Stimulated activated CD4-positive, alpha-beta T cell treated with anti-CD3 and anti-CD28 coated beads, Interleukin-12 subunit alpha, Interleukin-12 subunit beta, amount 100 ng/mL, for 24 hours (primary cell): ENCODE measurements around the gene DNAJC21.
"Not testable (repeated sequence)": the region's sequence is repeated elsewhere in the genome, so short reads cannot be mapped to it uniquely, and the experiment has no call there.

Experiments
- DNase-seq, 2 experiments: peaks; one replicate each; pipeline ENCODE4 v3.0.0-alpha.2; 2020; ENCODE audit warnings: low read depth in 2 of 2

The DNAJC21 gene

DNA sequence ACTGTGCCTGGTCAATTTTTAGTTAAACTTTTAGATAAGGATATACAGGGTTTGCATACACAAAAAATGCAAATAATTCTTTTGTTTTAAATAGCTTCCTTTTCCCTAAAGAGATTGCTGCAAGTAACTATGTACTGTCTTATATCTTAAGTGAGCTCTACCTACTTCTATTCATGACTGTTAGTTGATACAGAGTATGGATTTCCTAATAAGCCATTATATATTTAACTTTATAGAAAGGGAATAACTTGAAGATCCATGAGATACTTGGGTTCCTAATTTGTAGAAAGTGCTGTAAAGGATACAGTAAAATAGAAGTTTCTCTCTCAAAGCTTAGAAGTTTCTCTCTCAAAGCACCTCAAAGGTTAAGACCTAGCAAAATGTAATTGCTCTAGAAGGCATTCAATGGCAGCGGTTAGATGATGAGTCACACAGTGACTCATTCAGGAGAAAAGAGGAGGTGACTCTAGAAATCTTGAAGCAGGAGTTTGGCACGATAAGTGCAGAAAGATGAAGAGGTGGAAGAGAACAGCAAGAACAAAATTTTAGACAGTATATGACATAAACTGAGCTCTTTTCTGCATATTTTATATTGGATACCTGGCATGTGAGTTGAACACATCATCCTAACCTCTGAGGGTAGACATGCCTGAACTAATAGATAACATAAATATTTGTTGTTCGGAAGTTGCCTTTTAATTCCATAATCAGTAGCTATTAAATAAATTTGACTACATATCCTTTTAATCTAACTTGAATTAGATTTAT is 5.5 kb upstream of the DNAJC21 start:
- no peak for DNase-seq

DNA sequence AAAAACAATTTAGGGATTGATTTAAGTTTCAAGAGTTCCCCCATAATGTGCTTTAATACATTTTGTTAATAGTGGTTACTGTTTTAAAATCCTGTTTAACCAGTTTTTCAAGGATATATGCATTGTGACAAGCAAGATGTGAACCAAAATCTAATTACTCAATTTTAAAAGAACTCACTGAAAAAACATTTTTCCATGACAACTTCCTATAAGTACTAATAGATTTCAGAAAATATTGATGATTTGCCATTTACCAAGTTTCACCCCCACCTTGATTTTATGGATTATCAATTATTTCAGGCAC is 4.9 kb upstream of the DNAJC21 start:
- DNase-seq = no peak

DNA sequence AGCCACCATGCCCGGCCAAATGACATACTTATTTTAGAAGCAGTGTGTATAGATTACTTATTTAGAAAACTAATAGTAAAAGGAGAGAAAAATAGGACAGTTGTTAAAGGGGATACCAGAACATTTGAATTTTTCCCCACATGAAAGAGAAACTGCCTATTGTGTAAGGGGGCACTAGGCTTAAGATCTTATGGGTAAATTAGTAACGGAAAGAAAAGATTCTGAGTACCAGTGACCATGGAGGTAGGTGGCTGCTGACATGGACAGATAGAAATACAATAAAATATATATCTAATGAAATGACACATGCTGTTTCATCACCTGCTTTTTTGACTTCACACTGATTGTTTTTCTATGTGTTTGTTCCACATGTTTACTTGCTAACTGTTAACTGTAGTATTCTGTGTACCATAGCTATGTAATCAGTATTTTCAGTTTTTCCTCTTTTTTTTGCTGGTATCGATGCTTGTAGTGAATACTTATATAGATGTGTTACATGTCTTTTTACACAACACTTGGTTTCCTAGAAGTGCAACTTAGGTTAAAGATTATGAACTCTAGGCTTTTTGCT is 3.0 kb upstream of the DNAJC21 start:
- DNase-seq = no peak

DNA sequence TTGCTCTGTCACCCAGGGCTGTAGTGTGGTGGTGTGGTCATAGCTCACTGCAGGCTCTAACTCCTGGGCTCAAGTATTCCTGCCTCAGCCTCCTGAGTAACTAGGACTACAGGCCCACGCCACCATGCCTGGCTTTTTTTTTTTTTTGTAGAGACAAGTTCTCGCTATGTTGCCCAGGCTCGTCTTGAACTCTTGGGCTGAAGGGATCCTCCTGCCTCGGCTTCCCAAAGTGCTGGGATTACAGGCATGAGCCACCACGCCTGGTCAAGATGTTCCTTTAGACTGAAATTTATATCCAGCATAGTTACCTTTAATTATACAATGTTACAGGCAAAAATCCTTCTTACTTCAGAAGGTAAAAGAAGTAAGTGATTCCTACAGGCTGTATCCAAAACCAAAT is 1.6 kb upstream of the DNAJC21 start:
- DNase-seq = no peak

DNA sequence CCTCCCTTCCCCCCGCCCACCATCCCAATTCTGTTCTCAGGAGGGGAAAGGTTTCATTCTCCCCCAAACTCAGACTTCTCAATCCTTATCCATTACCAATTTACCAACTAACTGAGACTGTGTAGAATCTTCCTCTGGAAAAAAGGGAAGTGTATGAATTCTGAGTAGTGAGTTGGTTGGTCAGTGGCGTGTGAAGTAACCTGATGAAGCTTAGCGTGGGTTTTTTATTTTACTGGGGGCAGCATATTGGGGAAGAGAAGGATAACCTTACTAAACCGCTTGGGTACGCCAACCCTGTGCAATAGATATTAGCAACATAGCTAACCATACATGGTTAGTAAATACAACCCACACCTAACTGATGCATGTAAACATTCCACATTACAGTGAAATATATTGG is 1.1 kb upstream of the DNAJC21 start:
- no peak for DNase-seq

DNA sequence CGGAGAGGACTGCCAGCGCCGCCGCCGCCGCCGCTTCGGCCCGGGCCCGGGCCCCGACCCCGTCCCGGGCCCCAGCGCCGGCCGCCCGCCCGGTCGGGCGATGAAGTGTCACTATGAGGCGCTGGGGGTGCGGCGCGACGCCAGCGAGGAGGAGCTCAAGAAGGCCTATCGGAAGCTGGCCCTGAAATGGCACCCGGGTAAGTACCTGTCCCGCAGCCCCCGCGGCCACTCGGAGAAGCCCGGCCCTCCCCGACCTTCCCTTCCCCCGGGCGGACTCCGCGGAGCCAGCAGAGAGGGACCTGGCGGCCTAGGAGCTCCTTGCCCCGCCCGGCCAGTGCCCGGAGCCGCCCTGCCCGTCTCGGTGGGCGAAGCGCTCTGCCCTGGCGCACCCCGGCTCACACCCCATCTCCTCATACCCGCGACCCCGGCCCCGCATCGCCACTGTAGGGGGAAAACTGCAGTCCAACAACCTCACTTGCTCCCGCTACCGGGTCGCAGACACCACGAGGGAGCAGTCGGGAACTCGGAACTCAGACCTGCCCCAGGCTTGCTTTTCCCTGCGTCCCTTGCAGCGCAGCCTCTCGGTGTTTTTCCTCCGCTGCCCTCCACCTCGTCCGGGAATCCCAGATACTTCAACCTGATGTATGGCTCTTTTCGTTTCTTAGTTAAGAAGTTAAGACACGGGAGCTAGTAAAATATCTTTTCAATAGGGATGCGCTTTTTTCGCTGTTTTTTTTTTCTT is 532 bp downstream of the DNAJC21 start:
- DNase-seq = peak; percentile 49 to 62

DNA sequence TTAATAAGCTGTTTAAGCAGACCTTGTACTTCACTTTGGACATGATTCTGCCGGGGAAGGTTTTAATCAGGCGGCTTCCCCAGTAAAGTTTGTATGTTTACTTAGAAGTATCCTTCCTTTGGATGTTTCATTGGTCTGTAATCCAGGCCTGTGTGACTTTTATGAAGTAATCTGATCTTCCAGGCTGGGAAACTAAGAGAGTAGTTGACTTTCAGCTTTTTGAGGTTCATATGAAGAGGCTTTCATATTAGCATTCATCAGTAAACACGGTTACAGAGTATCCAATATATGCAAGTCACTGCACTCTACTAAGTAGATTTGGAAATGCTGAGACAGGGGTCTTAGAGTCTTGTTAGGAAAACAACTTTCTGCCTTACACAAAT is 1.1 kb downstream of the DNAJC21 start:
- no peak for DNase-seq

DNA sequence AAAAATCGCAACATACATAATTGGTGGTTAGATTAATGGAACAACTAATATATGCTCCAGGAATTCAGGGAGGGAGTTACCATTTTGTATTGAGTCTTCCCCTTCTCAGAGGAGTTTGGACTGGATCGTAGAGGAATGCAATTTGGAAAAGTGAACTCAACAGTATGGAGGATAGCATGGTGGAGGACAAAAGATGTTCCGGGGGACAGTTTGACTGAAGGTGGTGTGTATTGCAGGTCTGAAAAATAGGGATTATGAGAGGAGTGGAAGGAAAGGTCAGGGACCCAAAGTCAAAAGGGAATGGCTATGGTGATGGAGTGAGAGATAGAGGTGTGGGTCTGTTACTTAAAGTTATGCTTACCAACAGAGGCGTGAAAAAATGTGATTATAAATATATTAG is 1.5 kb downstream of the DNAJC21 start:
- no peak for DNase-seq

DNA sequence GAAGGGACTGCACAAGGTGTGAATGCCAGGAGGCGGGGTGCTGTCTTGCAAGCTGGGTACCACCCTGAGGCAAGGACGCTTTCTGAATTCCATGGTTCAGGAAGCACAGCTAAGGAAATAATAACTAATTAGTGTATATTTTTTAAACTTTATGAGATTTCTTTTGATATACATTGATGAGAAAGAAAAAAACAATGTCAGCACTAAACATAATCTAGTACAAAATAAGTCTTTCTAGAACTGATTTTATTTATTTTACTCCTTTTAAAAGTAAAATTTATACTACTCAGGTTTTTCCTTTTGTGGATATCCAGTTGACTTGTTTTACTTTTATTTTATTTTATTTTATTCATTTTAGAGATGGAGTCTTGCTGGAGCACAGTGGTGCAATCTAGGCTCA is 3.6 kb downstream of the DNAJC21 start:
- no peak for DNase-seq

DNA sequence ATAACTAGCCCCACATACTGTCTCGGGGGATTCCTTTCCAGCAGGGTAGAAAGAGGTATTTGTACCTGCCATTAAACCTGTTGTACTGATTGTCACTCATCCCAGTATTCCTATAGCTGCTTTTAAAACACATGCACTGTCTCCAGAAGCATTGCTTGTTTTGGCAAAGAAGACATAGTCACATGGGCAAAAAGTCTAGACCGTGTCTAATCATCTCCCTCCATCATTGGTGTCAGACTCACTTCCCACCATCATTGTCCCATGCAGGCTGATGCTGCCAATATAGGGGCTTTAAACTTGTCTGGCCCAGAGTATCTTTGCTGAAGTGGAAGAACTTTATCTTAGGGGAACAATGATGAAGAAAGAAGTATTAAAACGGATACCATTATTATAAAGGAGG is 12.6 kb downstream of the DNAJC21 start:
- no peak for DNase-seq

DNA sequence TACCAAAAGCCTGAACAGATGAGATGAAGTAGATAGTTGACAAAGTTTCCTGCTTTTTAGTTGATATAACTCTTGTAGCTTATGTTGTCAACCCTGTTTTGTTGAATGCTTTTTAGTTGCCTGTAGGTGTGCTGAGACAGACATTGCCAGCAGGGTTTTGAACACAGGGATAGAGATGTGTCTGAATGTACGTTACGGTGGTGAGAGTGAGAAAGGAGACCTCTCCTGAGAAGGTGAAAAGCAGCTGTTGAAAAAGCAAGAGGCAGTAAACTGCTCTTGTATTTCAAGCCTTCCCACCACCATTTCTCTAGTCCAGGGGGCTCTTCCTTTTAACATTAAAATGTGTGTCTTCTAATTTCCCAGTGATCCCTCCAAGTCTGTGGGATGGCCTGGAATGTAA is 14.7 kb downstream of the DNAJC21 start:
- DNase-seq = no peak

DNA sequence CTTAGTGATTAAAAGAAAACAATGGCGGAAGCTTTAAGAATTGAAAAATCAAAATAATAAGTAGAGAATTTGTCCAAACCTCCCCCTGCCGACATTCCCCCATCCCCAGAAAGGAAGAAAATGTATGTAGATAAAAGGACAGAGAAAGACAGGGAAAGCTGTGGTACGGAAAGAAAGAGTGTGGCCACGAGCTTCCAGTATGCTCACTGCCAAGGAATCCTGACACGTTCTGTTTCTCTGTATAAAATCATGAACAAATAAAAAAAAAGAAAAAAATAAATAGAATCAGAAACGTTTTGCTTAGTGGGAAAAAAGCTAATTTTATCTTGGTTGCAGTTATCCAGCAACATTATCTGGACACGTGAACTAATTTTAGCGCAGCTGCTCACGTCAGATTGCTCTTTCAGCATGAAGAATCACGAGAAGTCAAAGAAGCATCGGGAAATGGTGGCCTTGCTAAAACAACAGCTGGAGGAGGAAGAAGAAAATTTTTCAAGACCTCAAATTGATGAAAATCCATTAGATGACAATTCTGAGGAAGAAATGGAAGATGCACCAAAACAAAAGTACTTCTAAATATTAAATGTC is 15.2 kb downstream of the DNAJC21 start:
- no peak for DNase-seq

DNA sequence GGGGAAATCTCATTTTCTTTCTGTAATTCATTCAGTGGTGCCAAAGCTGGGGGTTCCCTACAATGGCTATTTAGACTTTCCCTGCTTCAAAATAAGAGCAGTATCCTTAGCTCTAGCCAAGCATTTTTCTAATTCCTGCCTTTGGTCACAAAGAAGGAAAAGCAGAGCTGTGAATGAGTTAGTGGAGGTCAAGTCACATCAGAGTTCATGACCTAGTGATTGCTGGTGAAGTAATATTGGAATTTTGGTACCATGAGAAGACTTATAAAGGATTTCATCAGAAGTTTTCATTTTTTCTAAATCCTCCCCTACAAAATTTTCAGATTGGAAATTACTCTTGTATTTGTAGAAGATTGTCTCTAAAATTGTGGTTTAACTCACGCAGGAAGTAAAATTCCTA is 28.0 kb downstream of the DNAJC21 start:
- no peak for DNase-seq

DNA sequence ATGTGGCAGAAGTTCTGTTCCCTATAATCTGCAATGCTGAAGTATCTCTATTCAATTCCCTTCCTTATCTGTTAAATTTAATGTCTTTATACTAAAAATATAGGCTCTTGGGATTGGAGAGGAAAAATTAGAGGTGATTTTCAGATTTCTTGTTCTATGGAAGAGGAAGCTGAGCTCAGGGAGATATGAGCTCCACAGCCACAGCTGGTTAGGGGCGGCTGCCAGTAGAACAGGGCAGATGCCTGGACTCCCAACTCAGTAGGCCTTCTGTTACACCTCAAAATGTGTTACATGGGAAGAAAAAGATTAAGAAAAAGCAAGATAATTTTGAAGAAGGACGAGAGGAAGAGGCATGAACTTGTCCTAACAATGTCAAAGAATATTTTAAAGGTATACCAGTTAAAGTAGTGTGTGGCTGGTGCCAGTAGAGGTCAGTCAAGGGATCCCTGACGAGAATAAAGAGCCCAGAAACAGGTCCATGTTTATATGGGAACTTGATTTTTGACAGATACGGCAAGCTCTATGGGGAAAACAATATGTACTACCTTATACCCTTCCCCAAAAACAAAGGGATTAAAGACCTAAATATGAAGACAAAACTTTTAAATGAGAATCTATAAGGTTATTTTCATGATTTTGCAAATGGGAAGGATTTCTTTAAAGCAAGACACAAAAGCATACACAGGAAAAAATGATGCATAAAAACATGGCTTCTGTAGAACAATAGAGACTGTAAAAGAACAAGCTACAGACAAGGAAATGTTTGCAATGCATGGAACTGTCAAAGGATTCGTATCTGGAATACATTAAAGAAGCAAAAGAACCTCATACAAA is 28.7 kb downstream of the DNAJC21 start:
- DNase-seq = no peak

DNA sequence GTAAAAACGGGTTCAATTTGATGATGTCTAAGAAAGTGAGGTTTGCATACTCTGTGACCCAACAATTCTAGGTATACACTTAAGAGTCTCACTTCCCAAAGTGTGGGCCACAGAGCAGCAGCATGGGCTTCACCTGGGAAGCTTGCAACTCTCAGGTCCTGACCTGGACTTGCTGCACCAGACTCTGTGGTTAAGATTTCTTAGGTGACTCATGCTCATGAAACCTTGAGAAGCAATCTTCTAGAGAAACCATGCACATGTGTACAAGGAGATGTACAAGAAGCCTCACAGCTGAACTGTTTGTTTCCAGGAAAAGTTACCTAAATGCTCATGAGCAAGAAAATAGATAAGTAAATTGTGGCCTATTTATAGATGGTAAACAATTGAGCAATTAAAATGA is 30.0 kb downstream of the DNAJC21 start:
- no peak for DNase-seq

DNA sequence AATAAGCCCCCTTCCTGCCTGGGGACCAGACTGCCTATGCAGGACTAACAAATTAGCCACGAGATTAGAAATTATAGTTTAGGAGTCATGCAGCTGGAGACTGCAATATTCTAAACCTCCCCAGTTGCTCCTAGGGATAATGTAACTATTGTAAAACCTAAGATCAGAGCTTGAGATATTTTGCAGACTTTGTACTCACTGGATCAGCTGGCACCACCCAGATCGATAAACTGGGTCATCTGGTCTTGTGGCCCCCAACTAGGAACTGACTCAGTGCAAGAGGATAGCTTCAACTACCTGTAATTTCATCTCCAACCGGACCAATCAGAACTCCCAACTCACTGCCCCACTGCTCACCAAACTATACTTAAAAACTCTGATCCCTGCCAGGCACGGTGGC is 38.2 kb downstream of the DNAJC21 start:
- no peak for DNase-seq

DNA sequence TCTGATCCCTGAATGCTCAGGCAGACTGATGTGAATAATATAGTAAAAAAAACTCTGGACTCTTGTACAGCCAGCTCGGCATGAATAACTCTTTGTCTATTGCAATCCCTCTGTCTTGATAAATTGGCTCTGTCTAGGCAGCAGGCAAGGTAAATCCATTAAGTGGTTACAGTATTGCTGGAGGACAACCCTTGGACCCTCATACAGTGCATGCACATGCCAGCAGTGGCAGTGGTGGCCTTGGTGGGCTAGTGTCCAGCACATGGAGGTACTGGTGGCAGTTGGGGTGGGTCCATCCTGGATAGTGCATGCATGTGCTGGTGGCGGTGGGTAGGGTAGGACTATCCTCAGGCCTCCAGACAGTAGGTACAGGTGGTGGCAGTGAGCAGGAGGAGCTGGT is 38.9 kb downstream of the DNAJC21 start:
- DNase-seq = no peak

DNA sequence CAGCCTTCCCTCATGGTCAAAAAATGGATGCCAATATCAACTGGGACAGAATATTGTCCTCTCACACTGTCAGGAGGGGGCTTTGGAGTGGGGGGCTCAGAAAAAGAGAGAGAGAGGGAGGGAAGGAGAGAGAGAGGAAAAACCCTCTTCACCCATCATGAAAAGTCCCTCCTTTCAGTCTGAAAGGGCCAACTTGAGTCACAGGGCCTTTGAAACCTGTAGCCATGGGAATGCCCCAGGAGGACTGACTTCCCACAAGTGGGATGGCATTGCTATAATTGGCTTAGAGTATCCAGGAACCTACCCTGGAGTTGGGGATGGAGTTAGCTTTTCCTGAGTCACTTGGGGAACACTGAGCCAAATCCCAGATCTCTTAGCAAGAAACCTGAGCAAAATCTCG is 41.2 kb downstream of the DNAJC21 start:
- DNase-seq = no peak

DNA sequence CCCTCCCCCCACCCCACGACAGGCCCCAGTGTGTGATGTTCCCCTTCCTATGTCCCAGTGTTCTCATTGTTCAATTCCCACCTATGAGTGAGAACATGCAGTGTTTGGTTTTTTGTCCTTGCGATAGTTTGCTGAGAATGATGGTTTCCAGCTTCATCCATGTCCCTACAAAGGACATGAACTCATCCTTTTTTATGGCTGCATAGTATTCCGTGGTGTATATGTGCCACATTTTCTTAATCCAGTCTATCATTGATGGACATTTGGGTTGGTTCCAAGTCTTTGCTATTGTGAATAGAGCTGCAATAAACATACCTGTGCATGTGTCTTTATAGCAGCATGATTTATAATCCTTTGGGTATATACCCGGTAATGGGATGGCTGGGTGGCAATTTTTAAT is 42.3 kb downstream of the DNAJC21 start:
- not testable (repeated sequence) for DNase-seq

DNA sequence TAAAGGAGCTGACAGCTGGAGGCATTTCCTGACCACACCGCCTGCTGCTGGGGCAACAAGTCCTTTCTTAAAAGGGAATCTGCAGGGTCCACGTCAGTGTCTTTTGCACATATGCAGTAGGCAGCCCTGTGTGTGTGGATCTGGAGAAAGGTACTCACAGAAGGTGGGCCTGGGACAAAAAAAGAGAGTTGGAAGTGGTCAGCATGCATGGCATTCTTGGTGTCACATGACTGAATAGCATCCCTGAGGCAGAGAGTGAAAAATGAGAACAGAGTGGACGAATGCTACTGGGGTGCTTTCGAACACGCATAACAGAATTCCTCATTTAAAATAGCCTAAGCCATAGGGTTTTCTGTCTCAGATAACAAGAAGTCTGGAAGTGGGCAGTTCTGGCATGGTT is 47.0 kb downstream of the DNAJC21 start:
- no peak for DNase-seq

DNA sequence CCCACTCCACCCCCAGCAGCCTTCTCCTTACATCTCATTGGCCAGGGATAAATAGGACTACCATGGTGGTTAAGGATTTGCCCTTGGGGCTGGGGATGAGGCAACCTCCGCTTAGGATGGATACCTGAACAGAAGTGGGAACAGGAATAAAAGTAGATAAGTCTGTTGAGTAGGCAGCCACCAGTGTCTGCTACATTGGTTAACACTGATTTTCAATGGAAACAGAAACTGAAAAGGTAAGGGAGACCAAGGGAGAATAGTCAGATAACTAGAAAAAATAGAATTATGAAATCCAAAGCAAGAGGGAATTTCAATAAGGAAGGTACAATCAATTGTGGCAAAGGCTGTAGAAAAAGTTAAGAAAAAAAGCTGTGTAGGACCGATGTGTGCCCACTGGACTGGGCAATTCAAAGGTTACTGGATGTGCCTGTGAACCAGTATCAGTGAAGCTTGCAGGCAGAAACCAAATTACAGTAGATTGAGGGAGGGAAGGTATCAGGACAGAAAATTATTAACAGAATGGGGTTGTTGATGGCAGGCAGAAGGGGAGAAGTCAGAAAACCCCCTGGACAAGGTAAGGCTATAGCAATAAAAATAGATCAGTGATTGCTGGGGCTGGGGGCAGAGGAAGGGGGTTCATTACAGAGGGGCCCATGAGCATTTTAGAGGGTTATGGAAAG is 48.7 kb downstream of the DNAJC21 start:
- DNase-seq = no peak

DNA sequence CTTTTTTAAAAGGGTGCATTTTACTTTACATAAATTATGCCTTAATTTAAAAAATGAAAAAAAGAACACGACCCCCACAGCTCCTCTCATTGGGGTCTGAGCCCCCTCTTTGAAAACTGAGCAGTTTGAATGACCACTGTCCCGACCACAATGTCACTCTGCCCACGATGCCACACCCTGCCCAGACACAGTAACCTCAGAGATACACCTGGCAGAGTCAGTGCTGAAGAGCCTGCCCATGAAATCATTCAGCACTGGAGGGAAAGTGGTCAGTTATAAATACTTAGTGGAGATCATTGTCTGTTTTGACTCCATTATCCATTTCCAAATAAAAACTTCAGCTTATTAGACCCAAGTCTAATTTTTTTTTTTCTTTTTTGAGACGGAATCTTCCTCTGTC is 49.3 kb downstream of the DNAJC21 start:
- no peak for DNase-seq
